Ishikawa (cell line): ENCODE measurements around the gene EVC2.

Source experiments
- CEBPB ChIP-seq: IDR thresholded peaks from 2 replicates; pipeline ENCODE4 v1.6.1; 2012
- CREB1 ChIP-seq: IDR thresholded peaks from 2 replicates; pipeline ENCODE4 v1.6.1; 2012; ENCODE audit warnings: low read depth
- EGR1 ChIP-seq: IDR thresholded peaks from 2 replicates; pipeline ENCODE4 v1.6.1; 2012
- EP300 ChIP-seq: IDR thresholded peaks from 2 replicates; pipeline ENCODE4 v1.6.1; 2012; ENCODE audit warnings: borderline replicate concordance
- FOXM1 ChIP-seq: IDR thresholded peaks from 2 replicates; pipeline ENCODE4 v1.6.1; 2012; ENCODE audit warnings: low read depth, borderline replicate concordance
- NFIC ChIP-seq: IDR thresholded peaks from 2 replicates; pipeline ENCODE4 v1.6.1; 2012
- RAD21 ChIP-seq: IDR thresholded peaks from 2 replicates; pipeline ENCODE4 v1.6.1; 2012; ENCODE audit warnings: low read depth
- TAF1 ChIP-seq: IDR thresholded peaks from 2 replicates; pipeline ENCODE4 v1.6.1; 2012; ENCODE audit warnings: low read depth, mild to moderate bottlenecking
- TCF12 ChIP-seq: IDR thresholded peaks from 2 replicates; pipeline ENCODE4 v1.6.1; 2012; ENCODE audit warnings: low read depth
- TEAD4 ChIP-seq: IDR thresholded peaks from 2 replicates; pipeline ENCODE4 v1.6.1; 2012
- YY1 ChIP-seq: IDR thresholded peaks from 2 replicates; pipeline ENCODE4 v1.6.1; 2012; ENCODE audit warnings: low read depth
- ZBTB7A ChIP-seq: IDR thresholded peaks from 2 replicates; pipeline ENCODE4 v1.6.1; 2012; ENCODE audit warnings: low read depth
- TF ChIP-seq, protein P1 (sequence below): IDR thresholded peaks from 2 replicates; pipeline ENCODE4 v1.6.1; 2012
- TF ChIP-seq, protein P2 (sequence below): IDR thresholded peaks from 2 replicates; pipeline ENCODE4 v1.6.1; 2012; ENCODE audit warnings: low read depth, mild to moderate bottlenecking
- TF ChIP-seq, protein P3 (sequence below): IDR thresholded peaks from 2 replicates; pipeline ENCODE4 v1.6.1; 2012

The EVC2 gene

DNA sequence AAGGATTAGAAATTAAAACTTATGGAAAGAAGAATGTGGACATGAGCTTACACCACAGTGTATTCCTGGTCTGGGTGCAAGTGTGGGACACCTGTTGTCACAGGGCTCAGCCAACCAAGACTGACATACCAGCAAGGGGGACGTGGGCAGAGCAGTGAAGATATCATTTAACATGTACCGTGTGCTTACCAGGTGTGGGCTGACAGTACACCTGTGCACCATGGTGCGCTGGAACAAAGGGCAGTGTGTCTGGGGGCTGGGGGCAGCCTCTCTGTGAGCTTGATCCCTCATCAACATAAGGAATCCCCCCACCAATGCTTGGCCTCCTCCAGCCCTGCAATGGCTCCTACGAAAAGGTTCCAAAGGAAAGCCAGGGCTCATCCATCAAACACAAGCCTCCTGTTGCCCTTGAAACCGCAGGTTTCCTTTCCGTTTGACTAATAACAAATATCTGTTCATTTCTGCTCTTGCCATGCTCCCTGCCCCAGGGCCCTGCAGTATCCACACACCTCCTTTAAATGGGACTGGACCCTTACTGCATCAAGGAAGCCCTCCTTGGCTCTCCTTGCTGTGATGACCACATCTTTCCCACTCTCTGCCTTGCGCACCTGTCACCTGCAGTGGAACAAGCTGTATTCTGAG, 16.7 kb downstream of the EVC2 start:
- no peak for TF ChIP-seq TAF1
- TF ChIP-seq, protein P1, sequence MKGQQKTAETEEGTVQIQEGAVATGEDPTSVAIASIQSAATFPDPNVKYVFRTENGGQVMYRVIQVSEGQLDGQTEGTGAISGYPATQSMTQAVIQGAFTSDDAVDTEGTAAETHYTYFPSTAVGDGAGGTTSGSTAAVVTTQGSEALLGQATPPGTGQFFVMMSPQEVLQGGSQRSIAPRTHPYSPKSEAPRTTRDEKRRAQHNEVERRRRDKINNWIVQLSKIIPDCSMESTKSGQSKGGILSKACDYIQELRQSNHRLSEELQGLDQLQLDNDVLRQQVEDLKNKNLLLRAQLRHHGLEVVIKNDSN = no peak
- TF ChIP-seq, protein P2, sequence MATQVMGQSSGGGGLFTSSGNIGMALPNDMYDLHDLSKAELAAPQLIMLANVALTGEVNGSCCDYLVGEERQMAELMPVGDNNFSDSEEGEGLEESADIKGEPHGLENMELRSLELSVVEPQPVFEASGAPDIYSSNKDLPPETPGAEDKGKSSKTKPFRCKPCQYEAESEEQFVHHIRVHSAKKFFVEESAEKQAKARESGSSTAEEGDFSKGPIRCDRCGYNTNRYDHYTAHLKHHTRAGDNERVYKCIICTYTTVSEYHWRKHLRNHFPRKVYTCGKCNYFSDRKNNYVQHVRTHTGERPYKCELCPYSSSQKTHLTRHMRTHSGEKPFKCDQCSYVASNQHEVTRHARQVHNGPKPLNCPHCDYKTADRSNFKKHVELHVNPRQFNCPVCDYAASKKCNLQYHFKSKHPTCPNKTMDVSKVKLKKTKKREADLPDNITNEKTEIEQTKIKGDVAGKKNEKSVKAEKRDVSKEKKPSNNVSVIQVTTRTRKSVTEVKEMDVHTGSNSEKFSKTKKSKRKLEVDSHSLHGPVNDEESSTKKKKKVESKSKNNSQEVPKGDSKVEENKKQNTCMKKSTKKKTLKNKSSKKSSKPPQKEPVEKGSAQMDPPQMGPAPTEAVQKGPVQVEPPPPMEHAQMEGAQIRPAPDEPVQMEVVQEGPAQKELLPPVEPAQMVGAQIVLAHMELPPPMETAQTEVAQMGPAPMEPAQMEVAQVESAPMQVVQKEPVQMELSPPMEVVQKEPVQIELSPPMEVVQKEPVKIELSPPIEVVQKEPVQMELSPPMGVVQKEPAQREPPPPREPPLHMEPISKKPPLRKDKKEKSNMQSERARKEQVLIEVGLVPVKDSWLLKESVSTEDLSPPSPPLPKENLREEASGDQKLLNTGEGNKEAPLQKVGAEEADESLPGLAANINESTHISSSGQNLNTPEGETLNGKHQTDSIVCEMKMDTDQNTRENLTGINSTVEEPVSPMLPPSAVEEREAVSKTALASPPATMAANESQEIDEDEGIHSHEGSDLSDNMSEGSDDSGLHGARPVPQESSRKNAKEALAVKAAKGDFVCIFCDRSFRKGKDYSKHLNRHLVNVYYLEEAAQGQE = no peak
- no peak for TF ChIP-seq ZBTB7A
- no peak for TF ChIP-seq CEBPB
- no peak for TF ChIP-seq TCF12
- TF ChIP-seq EGR1 = no peak
- TF ChIP-seq TEAD4 = no peak
- TF ChIP-seq NFIC = no peak
- TF ChIP-seq YY1 = no peak
- TF ChIP-seq EP300 = no peak
- no peak for TF ChIP-seq RAD21

DNA sequence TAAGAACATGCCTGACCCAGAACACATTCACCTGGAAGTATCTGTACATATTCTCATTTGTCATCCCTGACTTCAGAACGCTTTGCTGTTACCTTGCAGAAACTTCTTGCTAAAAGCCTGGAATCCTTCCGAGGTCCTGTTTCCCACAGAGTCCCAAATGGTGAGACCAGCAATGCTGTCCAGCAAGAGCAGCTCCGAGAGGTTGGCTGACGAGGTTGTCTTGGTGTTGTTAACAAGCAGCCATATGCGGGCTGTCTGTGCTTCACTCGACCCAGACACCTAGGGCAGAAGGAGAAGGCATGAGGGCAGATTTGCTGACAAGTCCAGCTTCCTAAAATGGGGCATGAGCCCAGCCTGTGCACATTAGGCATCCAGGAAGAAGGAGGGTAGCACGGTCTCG, 19.3 kb downstream of the EVC2 start:
- TF ChIP-seq, protein P3, sequence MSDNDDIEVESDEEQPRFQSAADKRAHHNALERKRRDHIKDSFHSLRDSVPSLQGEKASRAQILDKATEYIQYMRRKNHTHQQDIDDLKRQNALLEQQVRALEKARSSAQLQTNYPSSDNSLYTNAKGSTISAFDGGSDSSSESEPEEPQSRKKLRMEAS = no peak
- TF ChIP-seq RAD21 = no peak
- no peak for TF ChIP-seq EGR1
- TF ChIP-seq, protein P1 = no peak
- TF ChIP-seq ZBTB7A = no peak
- no peak for TF ChIP-seq CREB1
- no peak for TF ChIP-seq NFIC
- no peak for TF ChIP-seq TCF12
- TF ChIP-seq TAF1 = no peak
- TF ChIP-seq, protein P2 = no peak
- TF ChIP-seq FOXM1 = no peak
- TF ChIP-seq CEBPB = no peak
- no peak for TF ChIP-seq EP300
- TF ChIP-seq TEAD4 = no peak
- TF ChIP-seq YY1 = no peak

DNA sequence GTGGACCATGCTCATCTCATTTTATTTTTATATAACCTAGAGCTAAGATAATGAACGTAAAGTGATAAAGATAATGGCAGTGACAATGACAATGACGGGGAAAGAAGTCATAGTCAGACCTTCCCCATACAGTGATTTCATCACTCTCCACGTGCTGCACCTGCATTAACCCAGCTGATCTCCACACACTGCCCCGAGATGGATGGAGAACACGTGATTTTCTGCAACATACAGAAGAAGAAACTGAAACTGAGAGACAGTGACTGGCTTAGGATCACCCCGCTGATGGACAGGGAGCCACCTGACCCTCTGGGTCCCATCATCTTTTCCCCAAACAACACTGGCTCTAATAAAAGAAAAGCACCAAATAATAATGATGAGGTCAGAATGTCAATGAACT, 22.0 kb downstream of the EVC2 start:
- TF ChIP-seq NFIC = no peak
- TF ChIP-seq EGR1 = no peak
- TF ChIP-seq, protein P3 = no peak
- no peak for TF ChIP-seq CREB1
- TF ChIP-seq FOXM1 = no peak
- TF ChIP-seq, protein P2 = no peak
- TF ChIP-seq EP300 = no peak
- no peak for TF ChIP-seq ZBTB7A
- no peak for TF ChIP-seq RAD21
- no peak for TF ChIP-seq CEBPB

DNA sequence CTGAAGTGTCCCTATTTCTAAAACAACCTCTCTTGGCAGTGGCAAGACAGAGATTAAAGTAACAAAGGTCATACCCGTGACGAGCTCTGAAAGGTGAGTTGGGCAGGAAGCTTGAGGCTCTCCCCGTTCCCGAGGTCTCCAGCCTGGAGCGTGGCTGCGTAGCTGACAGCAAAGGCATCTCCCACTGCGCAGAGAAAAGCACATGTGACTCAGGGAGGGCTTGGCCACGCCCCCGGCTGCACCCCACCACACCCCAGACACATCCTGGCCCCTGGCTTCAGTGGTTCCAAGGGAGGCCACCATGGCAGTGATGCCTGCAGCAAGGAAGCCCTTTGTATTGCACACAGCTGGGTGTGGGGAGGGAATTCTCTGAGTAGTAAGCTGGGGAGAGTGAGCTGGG, 23.1 kb downstream of the EVC2 start:
- no peak for TF ChIP-seq TCF12
- TF ChIP-seq TAF1 = no peak
- no peak for TF ChIP-seq TEAD4

DNA sequence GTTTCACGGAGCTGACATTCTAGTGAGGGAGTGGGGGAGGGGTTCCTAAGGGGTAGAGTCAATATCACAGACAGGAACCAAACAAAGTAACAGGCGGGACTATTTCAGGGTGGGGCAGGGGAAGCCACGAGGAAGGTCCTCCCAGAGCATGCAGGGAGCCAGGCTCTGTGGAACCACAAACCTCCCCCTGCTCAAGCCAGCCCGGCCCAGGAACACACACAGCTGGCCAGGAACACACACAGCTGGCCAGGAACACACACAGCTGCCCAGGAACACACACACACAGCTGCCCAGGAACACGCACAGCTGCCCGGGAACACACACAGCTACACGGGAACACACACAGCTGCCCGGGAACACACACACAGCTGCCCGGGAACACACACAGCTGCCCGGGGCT, 24.8 kb downstream of the EVC2 start:
- TF ChIP-seq, protein P2 = no peak
- no peak for TF ChIP-seq TCF12
- TF ChIP-seq CEBPB = no peak
- TF ChIP-seq RAD21 = no peak
- no peak for TF ChIP-seq ZBTB7A
- TF ChIP-seq, protein P1 = no peak
- TF ChIP-seq FOXM1 = no peak
- TF ChIP-seq TEAD4 = no peak
- no peak for TF ChIP-seq TAF1
- TF ChIP-seq YY1 = no peak
